Progenitor cell of endocrine pancreas (in vitro differentiated cells): ENCODE measurements around the gene EMILIN3. TPM values are rescaled to one million over a fixed set of nuclear protein-coding genes. Genes with fewer than 3 reads are reported as not detected.
A peak's percentile ranks its signal among the peaks of the same experiment; 100 is the strongest.

Source experiments
- DNase-seq: peaks from one replicate; pipeline ENCODE4 v3.0.0; 2021; ENCODE audit warnings: low spot score; ENCODE audit not compliant: unreplicated experiment
- H3K27ac Mint-ChIP-seq: 2 replicates; pipeline ENCODE4 v1.8.0; 2021; ENCODE audit warnings: mild to moderate bottlenecking, moderate library complexity, mixed read lengths
- H3K27me3 Mint-ChIP-seq: 2 replicates; pipeline ENCODE4 v1.8.0; 2021; ENCODE audit warnings: mixed read lengths
- H3K36me3 Mint-ChIP-seq: 2 replicates; pipeline ENCODE4 v1.8.0; 2022; ENCODE audit warnings: mixed read lengths; ENCODE audit not compliant: insufficient read depth
- H3K4me1 Mint-ChIP-seq: 2 replicates; pipeline ENCODE4 v1.8.0; 2021; ENCODE audit warnings: low read depth, mixed read lengths
- H3K4me3 Mint-ChIP-seq: 2 replicates; pipeline ENCODE4 v1.8.0; 2021; ENCODE audit warnings: low read depth, mild to moderate bottlenecking, moderate library complexity, mixed read lengths
- H3K9me3 Mint-ChIP-seq: 2 replicates; pipeline ENCODE4 v1.8.0; 2021; ENCODE audit warnings: low read depth, mixed read lengths
- CTCF ChIP-seq: fragments of 200-600 bp; sonication (generic); IDR thresholded peaks from one replicate; pipeline ENCODE4 v1.5.0; 2021; ENCODE audit warnings: antibody characterized with exemption, mild to moderate bottlenecking; ENCODE audit not compliant: unreplicated experiment
- long read RNA-seq: library from polyadenylated mRNA; unstranded; transcript quantifications from one replicate; pipeline ENCODE4 v2.0.0, GENCODE V29; 2020
- total RNA-seq: library from RNA; stranded (reverse); gene quantifications from 2 replicates; pipeline ENCODE4 v1.2.1, GENCODE V29; 2021

EMILIN3 gene
- total RNA-seq: 0.96 and 1.3 TPM in 2 replicates
- long read RNA-seq, partial matches to known transcripts: 0 of 1 reads
- long read RNA-seq, other reads (novel, unspliced or antisense): 1 of 1 reads

- H3K4me3 Mint-ChIP-seq: peak within 1 kb of the TSS; percentile 68
- no peak for TF ChIP-seq CTCF
- H3K9me3 Mint-ChIP-seq: peaks cover 5% of the 10 kb centered on the region
- peaks cover 48% of the 10 kb centered on the region for H3K27me3 Mint-ChIP-seq
- peak; percentile 35 for DNase-seq
- H3K27ac Mint-ChIP-seq: no peak within 1 kb of the TSS
- H3K4me1 Mint-ChIP-seq: peaks cover 2% of the 10 kb centered on the region
- H3K36me3 Mint-ChIP-seq: no peaks in the 10 kb centered on the region
Observed at GRCh38 chr20:41366546-41367392, at the start of gene EMILIN3. EMILIN3 (minus strand) TSS chr20:41366818; CDS start chr20:41366634, 184 bp downstream.

GRCh38 chr20:41415191-41415590 is 48.6 kb upstream of the EMILIN3 start:
- no peak for TF ChIP-seq CTCF
- no peak overlapping the region for H3K4me3 Mint-ChIP-seq
- no peaks in the 10 kb centered on the region for H3K9me3 Mint-ChIP-seq
- no peak overlapping the region for H3K27ac Mint-ChIP-seq
- H3K4me1 Mint-ChIP-seq: no peaks in the 10 kb centered on the region
- no peaks in the 10 kb centered on the region for H3K27me3 Mint-ChIP-seq
- DNase-seq: no peak
- peaks cover 23% of the 10 kb centered on the region for H3K36me3 Mint-ChIP-seq

- Mint-ChIP-seq H3K4me3 (no peak overlapping the region), H3K27me3 (no peaks in the 10 kb centered on the region), H3K27ac (no peak overlapping the region), H3K9me3 (no peaks in the 10 kb centered on the region), H3K36me3 (peaks cover 23% of the 10 kb centered on the region), H3K4me1 (no peaks in the 10 kb centered on the region)
- DNase-seq: no peak
- TF ChIP-seq CTCF: no peak
Observed at GRCh38 chr20:41413169-41413568, 46.6 kb upstream of the EMILIN3 start.

- no peak for DNase-seq
- no peak overlapping the region for H3K27ac Mint-ChIP-seq
- no peaks in the 10 kb centered on the region for H3K27me3 Mint-ChIP-seq
- peaks cover 22% of the 10 kb centered on the region for H3K36me3 Mint-ChIP-seq
- no peaks in the 10 kb centered on the region for H3K9me3 Mint-ChIP-seq
- no peaks in the 10 kb centered on the region for H3K4me1 Mint-ChIP-seq
- TF ChIP-seq CTCF: no peak
- H3K4me3 Mint-ChIP-seq: no peak overlapping the region
Observed at GRCh38 chr20:41412324-41413120, 45.9 kb upstream of the EMILIN3 start.

GRCh38 chr20:41411391-41411847 is 44.8 kb upstream of the EMILIN3 start:
- DNase-seq: no peak
- H3K4me1 Mint-ChIP-seq: no peaks in the 10 kb centered on the region
- H3K27ac Mint-ChIP-seq: no peak overlapping the region
- H3K4me3 Mint-ChIP-seq: no peak overlapping the region
- H3K27me3 Mint-ChIP-seq: no peaks in the 10 kb centered on the region
- peak; percentile 35 for TF ChIP-seq CTCF
- H3K9me3 Mint-ChIP-seq: no peaks in the 10 kb centered on the region
- H3K36me3 Mint-ChIP-seq: peaks cover 24% of the 10 kb centered on the region
